Tibial nerve (tissue), 3 donors: ENCODE measurements around the gene JCHAIN.

Source experiments
- CTCF ChIP-seq, 5 experiments: fragments of 200-600 bp in 3 of 5; fragments of 450-650 bp in 2 of 5; sonication (generic) in 3 of 5; IDR thresholded peaks; one replicate each; pipeline ENCODE4 v1.5.1; 2016 to 2019; ENCODE audit warnings: antibody characterized with exemption in 5 of 5, mild to moderate bottlenecking in 3 of 5, moderate library complexity in 2 of 5
- POLR2A ChIP-seq, 2 donors: fragments of 450-650 bp; IDR thresholded peaks; one replicate each; pipeline ENCODE4 v1.6.1; 2017; ENCODE audit warnings: antibody characterized with exemption in 2 of 2, mild to moderate bottlenecking in 2 of 2, moderate library complexity in 2 of 2

DNA sequence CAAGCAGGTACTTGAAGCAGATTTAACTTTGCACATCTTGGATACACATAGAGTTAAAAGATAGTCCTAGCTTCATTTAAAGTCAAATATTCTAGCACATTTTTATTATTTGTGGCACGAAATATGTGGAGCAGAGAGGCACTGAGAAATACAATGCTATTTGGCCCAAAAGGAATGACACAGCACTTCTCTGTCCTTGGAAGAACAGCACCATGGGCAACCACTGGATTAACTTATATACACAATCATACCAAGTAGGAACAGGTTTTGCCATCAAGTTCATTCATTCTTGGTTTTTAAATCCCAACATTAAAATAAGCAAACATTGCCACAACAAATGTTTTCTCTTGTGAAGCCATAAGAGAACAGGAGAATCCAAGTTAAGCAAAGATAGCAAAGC is 38.7 kb downstream of the JCHAIN start:
- TF ChIP-seq CTCF (IDR thresholded peaks at IDR 0.05) (no peak), POLR2A (IDR thresholded peaks at IDR 0.05) (no peak)
